PC-3 (cell line): ENCODE data around the gene TTC16.

Experiments
- EZH2phosphoT487 ChIP-seq: fragments of 300-600 bp; sonication (generic); IDR thresholded peaks from 2 replicates; pipeline ENCODE4 v1.6.1; 2018; ENCODE audit warnings: mild to moderate bottlenecking, antibody characterized with exemption, low read length, borderline replicate concordance
- TF ChIP-seq, protein P1 (sequence below): fragments of 300-600 bp; sonication (generic); conservative IDR thresholded peaks from 2 replicates; pipeline ENCODE4 v1.5.1; 2017; ENCODE audit warnings: antibody characterized with exemption, low read depth, mild to moderate bottlenecking, low read length

DNA sequence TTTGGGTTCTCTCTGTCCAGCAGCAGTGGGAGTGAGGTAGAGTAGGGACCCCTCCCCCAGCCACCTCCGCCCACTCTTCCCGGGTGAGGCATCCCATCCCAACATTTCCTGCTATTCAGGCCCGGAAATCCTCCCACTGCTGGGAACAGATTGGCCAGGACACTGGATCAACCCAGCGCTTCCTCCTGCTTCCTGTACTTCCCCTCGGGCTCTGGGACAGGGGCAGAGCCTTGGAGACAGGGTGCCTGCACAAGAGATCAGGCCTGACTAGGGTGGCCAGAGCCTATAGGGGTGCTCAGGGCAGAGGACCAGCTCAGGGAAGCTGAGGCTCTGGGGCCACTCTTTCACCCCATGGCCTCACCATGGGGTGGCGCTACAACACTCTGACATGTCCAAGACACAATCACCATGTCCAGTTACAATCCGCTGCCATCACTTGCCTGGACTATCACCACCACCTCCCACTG lies 48.1 kb downstream of the TTC16 start:
- TF ChIP-seq, protein P1, sequence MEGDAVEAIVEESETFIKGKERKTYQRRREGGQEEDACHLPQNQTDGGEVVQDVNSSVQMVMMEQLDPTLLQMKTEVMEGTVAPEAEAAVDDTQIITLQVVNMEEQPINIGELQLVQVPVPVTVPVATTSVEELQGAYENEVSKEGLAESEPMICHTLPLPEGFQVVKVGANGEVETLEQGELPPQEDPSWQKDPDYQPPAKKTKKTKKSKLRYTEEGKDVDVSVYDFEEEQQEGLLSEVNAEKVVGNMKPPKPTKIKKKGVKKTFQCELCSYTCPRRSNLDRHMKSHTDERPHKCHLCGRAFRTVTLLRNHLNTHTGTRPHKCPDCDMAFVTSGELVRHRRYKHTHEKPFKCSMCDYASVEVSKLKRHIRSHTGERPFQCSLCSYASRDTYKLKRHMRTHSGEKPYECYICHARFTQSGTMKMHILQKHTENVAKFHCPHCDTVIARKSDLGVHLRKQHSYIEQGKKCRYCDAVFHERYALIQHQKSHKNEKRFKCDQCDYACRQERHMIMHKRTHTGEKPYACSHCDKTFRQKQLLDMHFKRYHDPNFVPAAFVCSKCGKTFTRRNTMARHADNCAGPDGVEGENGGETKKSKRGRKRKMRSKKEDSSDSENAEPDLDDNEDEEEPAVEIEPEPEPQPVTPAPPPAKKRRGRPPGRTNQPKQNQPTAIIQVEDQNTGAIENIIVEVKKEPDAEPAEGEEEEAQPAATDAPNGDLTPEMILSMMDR = peak; percentile 27; the same call in 1 of the 2 replicates
- no peak for TF ChIP-seq EZH2phosphoT487
